Ammon's horn (tissue), 1 donor: ENCODE measurements around the gene SPEF1.
A peak's percentile ranks its signal among the peaks of the same experiment; 100 is the strongest.

Source experiments
- DNase-seq: peaks from one replicate; pipeline ENCODE4 v3.0.0-alpha.2; 2016; ENCODE audit warnings: low spot score

SPEF1 gene

DNA sequence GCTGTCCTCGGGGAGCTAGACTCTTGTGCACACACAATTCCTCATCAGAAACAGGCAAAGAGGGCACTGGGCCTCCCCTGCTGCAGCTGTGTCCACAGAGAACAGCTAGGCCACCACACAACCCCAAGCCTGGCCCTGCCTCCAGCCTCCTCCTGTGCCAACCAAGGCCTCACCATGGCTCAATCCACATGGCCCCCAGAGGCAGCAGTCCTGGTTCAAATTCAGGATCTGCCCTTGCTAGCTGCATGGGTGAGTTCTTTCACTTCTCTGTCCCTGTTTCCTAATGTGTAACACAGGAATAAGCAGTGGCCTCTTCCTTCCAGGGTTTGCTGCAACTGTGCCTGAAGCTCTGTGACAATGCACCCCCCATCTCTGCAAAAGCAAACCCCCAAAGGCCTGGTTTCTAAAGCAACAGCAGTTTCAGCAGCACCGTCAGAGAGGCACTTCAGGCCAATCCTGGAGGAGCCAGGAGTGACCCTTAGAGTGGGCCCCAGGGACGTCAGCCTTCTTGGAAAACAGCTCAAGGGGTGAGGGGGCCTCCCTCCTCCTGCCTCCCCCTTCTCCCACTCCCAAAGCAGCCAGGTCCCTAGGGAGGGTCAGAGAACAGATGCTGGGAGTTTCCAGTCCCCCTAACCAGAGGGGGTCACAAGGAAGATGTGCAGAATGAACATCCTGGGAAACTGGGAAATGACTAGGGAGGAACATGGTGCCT is 15.9 kb downstream of the SPEF1 start:
- DNase-seq: peak; percentile 40

DNA sequence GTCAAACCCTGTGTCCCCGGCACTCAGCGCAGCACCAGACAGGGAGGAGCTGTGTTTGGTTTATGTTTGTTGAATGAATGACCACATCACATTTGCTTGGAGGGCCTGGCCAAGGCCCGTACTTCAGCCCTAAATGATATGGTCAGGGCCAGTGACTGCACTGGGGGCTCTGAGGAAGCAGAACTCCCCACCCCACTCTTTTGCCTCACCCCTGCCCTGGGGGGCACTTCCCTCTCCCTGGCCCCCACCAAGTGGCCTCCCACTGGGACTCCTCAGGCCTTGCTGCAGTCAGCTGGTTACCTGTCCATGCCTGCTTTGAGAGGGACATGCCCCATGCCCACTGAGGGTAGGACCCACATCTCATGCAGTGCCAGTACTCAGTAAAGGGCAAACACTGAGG is 16.6 kb downstream of the SPEF1 start:
- DNase-seq: no peak

DNA sequence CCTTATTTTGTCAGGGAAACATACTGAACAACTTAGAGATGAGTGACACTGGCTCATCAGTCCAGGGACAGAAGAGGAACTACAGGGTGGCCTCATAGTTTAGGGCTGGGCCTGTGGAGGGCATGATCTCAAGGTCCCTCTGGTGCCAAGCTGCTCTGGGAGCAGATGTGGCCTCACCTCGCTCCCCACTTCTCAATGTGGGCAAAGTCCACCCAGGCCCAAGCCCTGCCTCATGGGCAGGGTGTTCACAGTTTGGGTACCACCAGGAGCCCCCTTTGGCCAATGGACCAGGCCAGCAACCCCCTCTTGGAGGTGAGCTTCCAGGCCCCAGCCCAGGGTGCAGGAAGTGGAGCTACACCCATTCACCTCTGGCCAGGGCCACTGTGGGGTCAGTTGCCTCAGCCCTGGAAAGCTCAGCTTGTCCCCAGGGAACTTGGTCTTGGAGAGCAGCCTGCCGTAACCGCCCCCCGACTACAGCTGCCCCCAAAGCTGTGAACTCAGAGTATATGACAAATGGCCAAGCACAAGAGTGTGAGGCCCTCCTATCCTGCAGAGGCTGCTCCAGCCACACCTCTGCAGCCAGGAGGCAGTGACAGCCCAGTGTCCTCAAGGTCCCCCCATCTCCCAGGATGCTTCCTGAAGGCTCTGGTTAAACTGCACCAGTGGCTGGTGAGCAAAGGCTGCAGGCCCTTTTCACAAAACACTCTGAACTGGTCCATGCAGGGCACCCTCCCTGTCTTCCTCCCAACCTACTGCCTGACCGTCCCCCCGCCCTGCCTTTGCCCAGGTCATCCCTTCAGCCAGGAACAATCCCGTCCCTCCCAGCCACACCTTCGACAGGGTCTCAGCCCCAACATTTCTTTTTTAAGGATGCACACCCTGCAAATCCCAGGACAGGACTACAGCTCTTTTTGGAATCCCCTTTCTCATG is 17.3 kb downstream of the SPEF1 start:
- DNase-seq: no peak

- DNase-seq: no peak
Measured at GRCh38 chr20:3760655-3761348, 20.4 kb downstream of the SPEF1 start.

GRCh38 chr20:3759884-3760283 is 21.4 kb downstream of the SPEF1 start:
- DNase-seq: no peak

- DNase-seq: no peak
Measured at GRCh38 chr20:3759316-3759823, 21.9 kb downstream of the SPEF1 start.

- DNase-seq: no peak
Measured at GRCh38 chr20:3758566-3758965, 22.7 kb downstream of the SPEF1 start.

DNA sequence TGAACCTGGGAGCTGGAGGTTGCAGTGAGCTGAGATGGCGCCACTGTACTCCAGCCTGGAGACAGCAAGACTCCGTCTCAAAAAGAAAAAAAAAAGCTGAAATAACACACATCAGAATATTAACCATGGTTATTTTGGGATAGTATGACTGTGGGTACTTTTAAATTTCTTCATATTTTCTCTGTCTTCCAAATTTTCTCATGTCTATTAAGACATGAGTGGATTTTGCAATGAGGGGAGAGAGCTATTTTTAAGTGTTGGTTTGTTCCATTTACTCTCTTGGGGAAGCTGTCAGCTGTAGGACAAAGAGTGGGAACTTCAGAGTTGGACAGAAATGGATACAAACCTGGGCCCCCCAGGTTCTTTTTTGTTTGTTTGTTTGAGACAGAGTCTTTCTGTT is 24.0 kb downstream of the SPEF1 start:
- DNase-seq: no peak

- peak; percentile 35 for DNase-seq
Measured at GRCh38 chr20:3755814-3756480, 25.3 kb downstream of the SPEF1 start.

DNA sequence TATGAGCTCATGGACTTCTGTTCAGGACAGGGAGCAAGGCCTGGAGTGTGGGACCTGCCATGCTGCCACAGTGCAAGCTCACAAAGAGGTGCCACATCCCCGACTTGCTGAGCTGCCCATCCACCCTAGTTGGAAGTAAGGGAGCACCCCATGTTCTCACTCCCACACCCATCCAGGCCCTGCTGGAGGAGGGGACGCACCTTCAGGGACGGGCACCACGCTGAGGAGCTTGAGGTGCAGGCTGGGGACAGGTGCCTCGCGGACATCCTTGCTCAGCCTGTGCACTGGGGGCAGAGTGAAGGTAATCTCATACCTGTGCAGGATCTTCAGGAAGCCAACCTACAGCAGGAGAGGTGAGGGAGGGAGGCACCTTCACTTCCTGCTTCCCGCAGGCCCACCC is 26.0 kb downstream of the SPEF1 start:
- no peak for DNase-seq

DNA sequence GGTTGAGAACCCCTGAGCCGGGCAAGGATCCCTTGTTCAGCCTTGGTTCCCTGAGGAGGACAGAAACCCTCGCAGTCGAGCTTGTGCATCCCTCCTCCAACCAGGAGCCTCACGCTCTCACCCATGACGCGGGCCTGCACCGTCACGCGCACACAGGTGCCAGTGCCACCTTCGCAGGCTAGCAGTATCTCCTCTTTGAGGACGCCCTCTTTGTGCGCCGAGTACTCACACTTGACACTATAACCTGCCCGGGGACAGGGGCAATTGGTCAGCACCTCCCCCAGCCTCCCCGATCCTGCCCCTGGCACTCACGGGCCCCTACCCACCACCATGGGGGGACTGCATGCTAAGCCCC is 27.0 kb downstream of the SPEF1 start:
- no peak for DNase-seq

- DNase-seq: no peak
Measured at GRCh38 chr20:3753501-3754275, 27.6 kb downstream of the SPEF1 start.

DNA sequence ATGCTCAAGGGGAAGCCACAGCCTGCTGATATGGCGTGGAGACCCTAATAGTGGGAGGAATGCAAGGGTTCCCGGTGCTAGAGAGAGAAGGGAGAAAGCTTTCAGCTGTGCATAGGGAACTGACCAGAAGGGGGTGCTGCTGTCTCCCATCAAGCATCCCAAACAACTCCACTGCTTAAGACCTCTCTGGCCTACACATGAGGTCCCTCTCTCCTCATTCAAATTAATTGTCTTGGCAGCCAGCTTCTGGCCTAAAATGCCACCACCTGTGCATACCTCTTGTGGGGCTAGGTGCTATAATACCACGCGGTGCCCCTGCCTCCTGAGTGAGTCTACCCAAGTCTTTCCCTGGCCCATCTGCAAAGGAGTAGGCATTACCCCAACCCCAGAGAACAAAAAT is 28.1 kb downstream of the SPEF1 start:
- peak; percentile 81 for DNase-seq

- no peak for DNase-seq
Measured at GRCh38 chr20:3752386-3752759, 28.9 kb downstream of the SPEF1 start.

DNA sequence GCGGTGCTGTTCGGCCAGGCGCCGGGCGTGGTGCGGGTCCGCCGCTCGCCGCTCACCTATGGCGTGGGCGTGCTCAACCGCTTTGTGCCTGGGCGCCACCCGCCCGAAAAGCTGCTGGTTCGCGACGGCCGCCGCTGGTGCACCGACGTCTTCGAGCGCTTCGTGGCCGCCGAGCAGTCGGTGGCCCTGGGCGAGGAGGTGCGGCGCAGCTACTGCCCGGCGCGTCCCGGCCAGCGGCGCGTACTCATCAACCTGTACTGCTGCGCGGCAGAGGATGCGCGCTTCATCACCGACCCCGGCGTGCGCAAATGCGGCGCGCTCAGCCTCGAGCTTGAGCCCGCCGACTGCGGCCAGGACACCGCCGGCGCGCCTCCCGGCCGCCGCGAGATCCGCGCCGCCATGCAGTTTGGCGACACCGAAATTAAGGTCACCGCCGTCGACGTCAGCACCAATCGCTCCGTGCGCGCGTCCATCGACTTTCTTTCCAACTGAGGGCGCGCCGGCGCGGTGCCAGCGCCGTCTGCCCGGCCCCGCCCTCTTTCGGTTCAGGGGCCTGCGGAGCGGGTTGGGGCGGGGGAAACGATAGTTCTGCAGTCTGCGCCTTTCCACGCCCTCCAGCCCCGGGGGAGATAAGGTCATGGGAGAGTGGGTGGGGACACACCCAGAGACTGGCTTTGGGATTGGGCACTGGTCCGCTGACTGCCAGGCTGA is 29.4 kb downstream of the SPEF1 start:
- no peak for DNase-seq

GRCh38 chr20:3751305-3751674 is 30.0 kb downstream of the SPEF1 start:
- DNase-seq: no peak

GRCh38 chr20:3749689-3750531 is 31.3 kb downstream of the SPEF1 start:
- DNase-seq: no peak

- no peak for DNase-seq
Measured at GRCh38 chr20:3749087-3749688, 32.1 kb downstream of the SPEF1 start.

DNA sequence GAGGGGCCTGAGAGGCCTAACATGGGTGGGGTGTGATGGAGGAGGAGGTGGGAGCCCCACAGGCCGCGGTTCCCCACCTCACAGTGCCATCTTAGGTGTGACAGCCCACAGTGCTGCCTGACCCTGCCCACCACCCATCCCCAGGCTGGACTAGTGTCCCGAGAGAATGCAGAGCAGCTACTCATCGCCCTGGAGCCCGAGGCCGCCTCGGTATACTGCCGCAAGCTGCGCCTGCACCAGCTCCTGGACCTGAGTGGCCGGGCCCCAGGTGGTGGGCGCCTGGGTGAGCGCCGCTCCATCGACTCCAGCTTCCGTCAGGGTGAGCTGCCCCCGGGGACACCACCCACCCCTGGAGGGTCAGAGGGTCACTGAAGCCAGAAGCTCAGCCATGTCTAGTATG is 33.2 kb downstream of the SPEF1 start:
- no peak for DNase-seq
